Liver (tissue), 3 donors: ENCODE results near the gene MVB12B.

ENCODE experiments used
- EGR1 ChIP-seq, 2 donors: IDR thresholded peaks; 2 replicates each; pipeline ENCODE4 v1.6.1; 2016 to 2018; ENCODE audit warnings: antibody characterized with exemption in 2 of 2, low read depth in 2 of 2
- HNF4G ChIP-seq: IDR thresholded peaks from 2 replicates; pipeline ENCODE4 v1.6.1; 2016; ENCODE audit warnings: antibody characterized with exemption
- TF ChIP-seq, protein P1 (sequence below): IDR thresholded peaks from 2 replicates; pipeline ENCODE4 v1.6.1; 2016; ENCODE audit warnings: antibody characterized with exemption
- TF ChIP-seq, protein P2 (sequence below): fragments of 150-350 bp; IDR thresholded peaks from 2 replicates; pipeline ENCODE4 v1.5.1; 2017; ENCODE audit warnings: improper control_type of control experiment, low read depth, low read length; ENCODE audit not compliant: missing input control
- TF ChIP-seq, protein P3 (sequence below): IDR thresholded peaks from 2 replicates; pipeline ENCODE4 v1.6.1; 2016; ENCODE audit warnings: antibody characterized with exemption, mild to moderate bottlenecking
- TF ChIP-seq, protein P4 (sequence below): IDR thresholded peaks from 2 replicates; pipeline ENCODE4 v1.6.1; 2016; ENCODE audit warnings: antibody characterized with exemption
- donor health status: healthy.
- donor health status: healthy.

DNA sequence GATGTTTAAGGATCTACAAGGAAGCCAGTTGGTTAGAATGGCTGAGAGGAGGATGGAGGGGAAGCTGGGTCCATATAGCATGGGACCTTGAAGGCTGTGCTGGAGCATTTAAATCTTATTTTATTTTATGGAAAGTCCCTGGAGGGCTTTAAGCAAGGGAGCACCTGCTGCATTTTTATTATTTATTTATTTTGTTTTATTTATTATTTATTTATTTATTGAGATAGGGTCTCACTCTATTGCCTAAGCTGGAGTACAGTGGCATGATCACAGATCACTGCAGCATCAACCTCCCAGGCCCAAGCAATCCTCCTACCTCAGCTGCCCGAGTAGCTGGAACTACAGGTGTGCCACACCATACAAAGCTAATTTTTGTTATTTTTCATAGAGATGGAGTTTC is 4.9 kb upstream of the MVB12B start:
- TF ChIP-seq HNF4G = no peak
- TF ChIP-seq, protein P1, sequence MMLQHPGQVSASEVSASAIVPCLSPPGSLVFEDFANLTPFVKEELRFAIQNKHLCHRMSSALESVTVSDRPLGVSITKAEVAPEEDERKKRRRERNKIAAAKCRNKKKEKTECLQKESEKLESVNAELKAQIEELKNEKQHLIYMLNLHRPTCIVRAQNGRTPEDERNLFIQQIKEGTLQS = no peak
- TF ChIP-seq, protein P2, sequence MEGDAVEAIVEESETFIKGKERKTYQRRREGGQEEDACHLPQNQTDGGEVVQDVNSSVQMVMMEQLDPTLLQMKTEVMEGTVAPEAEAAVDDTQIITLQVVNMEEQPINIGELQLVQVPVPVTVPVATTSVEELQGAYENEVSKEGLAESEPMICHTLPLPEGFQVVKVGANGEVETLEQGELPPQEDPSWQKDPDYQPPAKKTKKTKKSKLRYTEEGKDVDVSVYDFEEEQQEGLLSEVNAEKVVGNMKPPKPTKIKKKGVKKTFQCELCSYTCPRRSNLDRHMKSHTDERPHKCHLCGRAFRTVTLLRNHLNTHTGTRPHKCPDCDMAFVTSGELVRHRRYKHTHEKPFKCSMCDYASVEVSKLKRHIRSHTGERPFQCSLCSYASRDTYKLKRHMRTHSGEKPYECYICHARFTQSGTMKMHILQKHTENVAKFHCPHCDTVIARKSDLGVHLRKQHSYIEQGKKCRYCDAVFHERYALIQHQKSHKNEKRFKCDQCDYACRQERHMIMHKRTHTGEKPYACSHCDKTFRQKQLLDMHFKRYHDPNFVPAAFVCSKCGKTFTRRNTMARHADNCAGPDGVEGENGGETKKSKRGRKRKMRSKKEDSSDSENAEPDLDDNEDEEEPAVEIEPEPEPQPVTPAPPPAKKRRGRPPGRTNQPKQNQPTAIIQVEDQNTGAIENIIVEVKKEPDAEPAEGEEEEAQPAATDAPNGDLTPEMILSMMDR = no peak
- TF ChIP-seq, protein P3, sequence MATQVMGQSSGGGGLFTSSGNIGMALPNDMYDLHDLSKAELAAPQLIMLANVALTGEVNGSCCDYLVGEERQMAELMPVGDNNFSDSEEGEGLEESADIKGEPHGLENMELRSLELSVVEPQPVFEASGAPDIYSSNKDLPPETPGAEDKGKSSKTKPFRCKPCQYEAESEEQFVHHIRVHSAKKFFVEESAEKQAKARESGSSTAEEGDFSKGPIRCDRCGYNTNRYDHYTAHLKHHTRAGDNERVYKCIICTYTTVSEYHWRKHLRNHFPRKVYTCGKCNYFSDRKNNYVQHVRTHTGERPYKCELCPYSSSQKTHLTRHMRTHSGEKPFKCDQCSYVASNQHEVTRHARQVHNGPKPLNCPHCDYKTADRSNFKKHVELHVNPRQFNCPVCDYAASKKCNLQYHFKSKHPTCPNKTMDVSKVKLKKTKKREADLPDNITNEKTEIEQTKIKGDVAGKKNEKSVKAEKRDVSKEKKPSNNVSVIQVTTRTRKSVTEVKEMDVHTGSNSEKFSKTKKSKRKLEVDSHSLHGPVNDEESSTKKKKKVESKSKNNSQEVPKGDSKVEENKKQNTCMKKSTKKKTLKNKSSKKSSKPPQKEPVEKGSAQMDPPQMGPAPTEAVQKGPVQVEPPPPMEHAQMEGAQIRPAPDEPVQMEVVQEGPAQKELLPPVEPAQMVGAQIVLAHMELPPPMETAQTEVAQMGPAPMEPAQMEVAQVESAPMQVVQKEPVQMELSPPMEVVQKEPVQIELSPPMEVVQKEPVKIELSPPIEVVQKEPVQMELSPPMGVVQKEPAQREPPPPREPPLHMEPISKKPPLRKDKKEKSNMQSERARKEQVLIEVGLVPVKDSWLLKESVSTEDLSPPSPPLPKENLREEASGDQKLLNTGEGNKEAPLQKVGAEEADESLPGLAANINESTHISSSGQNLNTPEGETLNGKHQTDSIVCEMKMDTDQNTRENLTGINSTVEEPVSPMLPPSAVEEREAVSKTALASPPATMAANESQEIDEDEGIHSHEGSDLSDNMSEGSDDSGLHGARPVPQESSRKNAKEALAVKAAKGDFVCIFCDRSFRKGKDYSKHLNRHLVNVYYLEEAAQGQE = no peak
- TF ChIP-seq, protein P4, sequence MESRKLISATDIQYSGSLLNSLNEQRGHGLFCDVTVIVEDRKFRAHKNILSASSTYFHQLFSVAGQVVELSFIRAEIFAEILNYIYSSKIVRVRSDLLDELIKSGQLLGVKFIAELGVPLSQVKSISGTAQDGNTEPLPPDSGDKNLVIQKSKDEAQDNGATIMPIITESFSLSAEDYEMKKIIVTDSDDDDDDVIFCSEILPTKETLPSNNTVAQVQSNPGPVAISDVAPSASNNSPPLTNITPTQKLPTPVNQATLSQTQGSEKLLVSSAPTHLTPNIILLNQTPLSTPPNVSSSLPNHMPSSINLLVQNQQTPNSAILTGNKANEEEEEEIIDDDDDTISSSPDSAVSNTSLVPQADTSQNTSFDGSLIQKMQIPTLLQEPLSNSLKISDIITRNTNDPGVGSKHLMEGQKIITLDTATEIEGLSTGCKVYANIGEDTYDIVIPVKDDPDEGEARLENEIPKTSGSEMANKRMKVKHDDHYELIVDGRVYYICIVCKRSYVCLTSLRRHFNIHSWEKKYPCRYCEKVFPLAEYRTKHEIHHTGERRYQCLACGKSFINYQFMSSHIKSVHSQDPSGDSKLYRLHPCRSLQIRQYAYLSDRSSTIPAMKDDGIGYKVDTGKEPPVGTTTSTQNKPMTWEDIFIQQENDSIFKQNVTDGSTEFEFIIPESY = no peak
- no peak for TF ChIP-seq EGR1 (IDR thresholded peaks at IDR 0.05; ENCODE audit: low read depth in 2 of 2)
